ENCODE results near the gene HCN2. TPM values are rescaled to one million over a fixed set of nuclear protein-coding genes. Genes with fewer than 3 reads are reported as not detected.

The HCN2 gene
- total RNA-seq, 4 donors from 2014 or later = 0.14 to 1.00 (median 0.64) TPM; not detected in 1

GRCh38 chr19:543910-544608 is 45.6 kb upstream of the HCN2 start, which contains the start of gene GZMM:
Gene GZMM (plus strand): TSS chr19:544053. CDS start chr19:544072, 19 bp downstream.
- DNase-seq = peak; percentile 32
- H3K4me3 ChIP-seq = peak within 1 kb of the TSS in 1 of 4 donors; percentile 1
- no peaks in the 10 kb centered on the region for H3K4me1 ChIP-seq
- H3K27ac ChIP-seq = no peak within 1 kb of the TSS
- intact Hi-C loops (cut with DNase I; ENCODE audit: low total_unique reads) = no loop called here
- peak in 1 of 3 donors; percentile 7 for TF ChIP-seq POLR2AphosphoS5 (IDR thresholded peaks at IDR 0.05)
- no peak for TF ChIP-seq POLR2A (IDR thresholded peaks at IDR 0.05)
- no peaks in the 10 kb centered on the region for H3K27me3 ChIP-seq
- no peaks in the 10 kb centered on the region for H3K9me3 ChIP-seq
- in situ Hi-C loops (cut with MboI; ENCODE audit: low pct_ligation_motif_present in 1 of 4, low pct_unique_long_range_greater_than_20kb in 1 of 4, low sequenced_read_pairs in 3 of 4) = no loop called here
- 50 to 56% methylated on average over 1 to 31 of the region's 31 CpGs for WGBS, 2 donors (ENCODE audit: low coverage in 1 of 2)
- H3K36me3 ChIP-seq = peaks cover 0 to 9% (median 0%) of the 10 kb centered on the region in 4 donors

DNA sequence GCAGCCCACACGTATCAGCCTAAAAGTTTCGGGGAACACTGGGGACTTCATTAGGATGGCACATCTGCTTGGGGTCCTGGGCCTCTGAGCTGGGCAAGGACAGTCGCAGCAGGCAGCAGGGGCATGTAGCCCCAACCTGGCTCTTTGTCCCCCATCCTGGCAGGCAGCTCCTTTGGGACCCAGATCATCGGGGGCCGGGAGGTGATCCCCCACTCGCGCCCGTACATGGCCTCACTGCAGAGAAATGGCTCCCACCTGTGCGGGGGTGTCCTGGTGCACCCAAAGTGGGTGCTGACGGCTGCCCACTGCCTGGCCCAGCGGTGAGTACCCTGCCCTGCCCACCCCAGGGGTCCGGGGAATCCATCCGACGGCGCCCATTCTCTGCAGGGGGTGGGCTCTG is 42.6 kb upstream of the HCN2 start:
- TF ChIP-seq, protein P1, sequence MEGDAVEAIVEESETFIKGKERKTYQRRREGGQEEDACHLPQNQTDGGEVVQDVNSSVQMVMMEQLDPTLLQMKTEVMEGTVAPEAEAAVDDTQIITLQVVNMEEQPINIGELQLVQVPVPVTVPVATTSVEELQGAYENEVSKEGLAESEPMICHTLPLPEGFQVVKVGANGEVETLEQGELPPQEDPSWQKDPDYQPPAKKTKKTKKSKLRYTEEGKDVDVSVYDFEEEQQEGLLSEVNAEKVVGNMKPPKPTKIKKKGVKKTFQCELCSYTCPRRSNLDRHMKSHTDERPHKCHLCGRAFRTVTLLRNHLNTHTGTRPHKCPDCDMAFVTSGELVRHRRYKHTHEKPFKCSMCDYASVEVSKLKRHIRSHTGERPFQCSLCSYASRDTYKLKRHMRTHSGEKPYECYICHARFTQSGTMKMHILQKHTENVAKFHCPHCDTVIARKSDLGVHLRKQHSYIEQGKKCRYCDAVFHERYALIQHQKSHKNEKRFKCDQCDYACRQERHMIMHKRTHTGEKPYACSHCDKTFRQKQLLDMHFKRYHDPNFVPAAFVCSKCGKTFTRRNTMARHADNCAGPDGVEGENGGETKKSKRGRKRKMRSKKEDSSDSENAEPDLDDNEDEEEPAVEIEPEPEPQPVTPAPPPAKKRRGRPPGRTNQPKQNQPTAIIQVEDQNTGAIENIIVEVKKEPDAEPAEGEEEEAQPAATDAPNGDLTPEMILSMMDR (IDR thresholded peaks at IDR 0.05) = no peak
- TF ChIP-seq POLR2A (IDR thresholded peaks at IDR 0.05) = no peak
- no peak for TF ChIP-seq EP300 (IDR thresholded peaks at IDR 0.05; ENCODE audit: low read depth)
- TF ChIP-seq POLR2AphosphoS5 (IDR thresholded peaks at IDR 0.05) = no peak
- Histone ChIP-seq H3K4me1 (peaks cover 0 to 13% (median 9%) of the 10 kb centered on the region in 4 donors), H3K27ac (no peak overlapping the region), H3K9me3 (no peaks in the 10 kb centered on the region), H3K36me3 (no peaks in the 10 kb centered on the region), H3K4me3 (no peak overlapping the region), H3K27me3 (no peaks in the 10 kb centered on the region)
- in situ Hi-C loops (cut with MboI; ENCODE audit: low pct_ligation_motif_present in 1 of 4, low pct_unique_long_range_greater_than_20kb in 1 of 4, low sequenced_read_pairs in 3 of 4) (no loop called here), intact Hi-C loops (cut with DNase I; ENCODE audit: low total_unique reads) (no loop called here)
- WGBS, 2 donors (ENCODE audit: low coverage in 1 of 2) = 87 to 91% methylated on average over 3 to 15 of the region's 15 CpGs
- no peak for DNase-seq

DNA sequence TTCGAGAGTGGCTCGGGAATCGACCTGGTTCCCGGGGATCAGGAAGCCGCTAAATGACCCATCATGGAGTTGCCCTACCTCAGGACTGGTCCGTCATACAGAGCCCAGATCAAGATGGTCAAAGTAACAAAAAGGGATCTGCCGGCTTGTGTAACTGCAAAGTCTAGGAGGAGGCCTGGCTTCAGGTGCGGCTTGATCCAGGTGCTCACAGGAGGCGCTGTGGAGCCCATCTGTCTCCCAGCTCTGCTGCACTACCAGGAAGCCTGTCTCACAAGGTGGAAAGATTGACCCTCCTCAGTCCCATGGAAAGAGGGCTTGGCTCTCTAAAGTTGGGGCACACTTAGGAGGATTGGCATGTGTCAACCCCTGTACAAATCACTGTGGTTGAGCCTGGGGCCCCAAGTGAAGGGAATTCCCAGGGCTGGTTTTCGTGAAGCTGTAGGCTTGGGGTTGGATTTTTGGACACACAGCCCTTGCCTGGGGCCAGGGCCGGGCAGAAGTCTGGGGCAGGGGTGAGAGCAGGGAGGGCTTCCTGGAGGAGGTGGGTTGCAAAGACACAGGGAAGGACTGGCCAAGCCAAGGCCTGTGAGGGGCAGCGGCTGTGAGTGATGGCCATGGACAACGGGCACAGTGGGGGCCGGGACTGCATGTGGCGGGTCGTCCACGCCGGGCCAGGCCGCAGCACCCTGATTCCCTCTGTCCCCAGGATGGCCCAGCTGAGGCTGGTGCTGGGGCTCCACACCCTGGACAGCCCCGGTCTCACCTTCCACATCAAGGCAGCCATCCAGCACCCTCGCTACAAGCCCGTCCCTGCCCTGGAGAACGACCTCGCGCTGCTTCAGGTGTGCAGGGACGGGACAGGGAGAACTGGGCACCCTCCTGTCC is 41.6 kb upstream of the HCN2 start:
- H3K4me3 ChIP-seq = no peak overlapping the region
- intact Hi-C loops (cut with DNase I; ENCODE audit: low total_unique reads) = no loop called here
- WGBS, 2 donors (ENCODE audit: low coverage in 1 of 2) = 42 to 88% methylated on average over 2 to 26 of the region's 26 CpGs
- peaks cover 0 to 16% (median 9%) of the 10 kb centered on the region in 4 donors for H3K4me1 ChIP-seq
- H3K9me3 ChIP-seq = no peaks in the 10 kb centered on the region
- H3K27me3 ChIP-seq = no peaks in the 10 kb centered on the region
- in situ Hi-C loops (cut with MboI; ENCODE audit: low pct_ligation_motif_present in 1 of 4, low pct_unique_long_range_greater_than_20kb in 1 of 4, low sequenced_read_pairs in 3 of 4) = no loop called here
- TF ChIP-seq POLR2AphosphoS5 (IDR thresholded peaks at IDR 0.05) (no peak), EP300 (IDR thresholded peaks at IDR 0.05; ENCODE audit: low read depth) (no peak), POLR2A (IDR thresholded peaks at IDR 0.05) (no peak)
- TF ChIP-seq, protein P1 (IDR thresholded peaks at IDR 0.05) = no peak
- H3K27ac ChIP-seq = no peak overlapping the region
- no peak for DNase-seq
- H3K36me3 ChIP-seq = no peaks in the 10 kb centered on the region

DNA sequence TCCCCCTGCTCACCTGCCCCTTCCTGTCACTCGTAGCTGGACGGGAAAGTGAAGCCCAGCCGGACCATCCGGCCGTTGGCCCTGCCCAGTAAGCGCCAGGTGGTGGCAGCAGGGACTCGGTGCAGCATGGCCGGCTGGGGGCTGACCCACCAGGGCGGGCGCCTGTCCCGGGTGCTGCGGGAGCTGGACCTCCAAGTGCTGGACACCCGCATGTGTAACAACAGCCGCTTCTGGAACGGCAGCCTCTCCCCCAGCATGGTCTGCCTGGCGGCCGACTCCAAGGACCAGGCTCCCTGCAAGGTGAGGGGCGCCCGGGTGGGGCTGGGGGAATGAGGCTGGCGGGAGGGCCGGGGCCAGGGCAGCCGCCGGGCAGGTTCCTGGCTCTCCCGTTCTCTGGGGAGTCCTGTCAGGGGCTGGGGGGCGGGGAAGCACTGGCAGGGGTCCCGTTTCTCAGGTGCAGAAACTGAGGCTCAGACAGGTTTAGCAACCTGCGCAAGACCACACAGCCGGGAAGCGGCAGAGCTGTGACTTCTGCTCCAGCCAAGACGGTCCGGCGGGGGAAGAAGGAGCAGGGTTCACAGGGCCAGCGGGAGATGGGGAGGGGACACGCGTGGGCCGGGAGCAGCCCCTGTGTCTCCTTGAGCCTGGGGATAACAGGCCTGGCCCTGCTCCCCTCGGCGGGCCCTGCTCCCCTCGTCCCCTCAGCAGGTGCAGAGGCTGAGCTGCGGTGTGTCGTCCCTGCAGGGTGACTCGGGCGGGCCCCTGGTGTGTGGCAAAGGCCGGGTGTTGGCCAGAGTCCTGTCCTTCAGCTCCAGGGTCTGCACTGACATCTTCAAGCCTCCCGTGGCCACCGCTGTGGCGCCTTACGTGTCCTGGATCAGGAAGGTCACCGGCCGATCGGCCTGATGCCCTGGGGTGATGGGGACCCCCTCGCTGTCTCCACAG is 40.5 kb upstream of the HCN2 start:
- H3K27ac ChIP-seq = no peak overlapping the region
- DNase-seq = no peak
- no peak for TF ChIP-seq EP300 (IDR thresholded peaks at IDR 0.05; ENCODE audit: low read depth)
- no peak for TF ChIP-seq POLR2AphosphoS5 (IDR thresholded peaks at IDR 0.05)
- no peak for TF ChIP-seq POLR2A (IDR thresholded peaks at IDR 0.05)
- TF ChIP-seq, protein P1 (IDR thresholded peaks at IDR 0.05) = no peak
- H3K4me3 ChIP-seq = no peak overlapping the region
- H3K4me1 ChIP-seq = peaks cover 0 to 21% (median 12%) of the 10 kb centered on the region in 4 donors
- H3K27me3 ChIP-seq = no peaks in the 10 kb centered on the region
- in situ Hi-C loops (cut with MboI; ENCODE audit: low pct_ligation_motif_present in 1 of 4, low pct_unique_long_range_greater_than_20kb in 1 of 4, low sequenced_read_pairs in 3 of 4) = no loop called here
- H3K9me3 ChIP-seq = no peaks in the 10 kb centered on the region
- H3K36me3 ChIP-seq = no peaks in the 10 kb centered on the region
- 79% methylated on average over 27 of the region's 52 CpGs; no CpG with 5 or more reads in 1 of the 2 donors for WGBS, 2 donors (ENCODE audit: low coverage in 1 of 2)
- intact Hi-C loops (cut with DNase I; ENCODE audit: low total_unique reads) = loop anchor here (1.0 kb wide), 1 partner anchor 39 kb away; no protein-coding TSS in a partner anchor

All from transverse colon (tissue), 4 donors.